GM21576 (cell line): ENCODE measurements around the gene GGT7.

ENCODE experiments used
- ATAC-seq: cut with Tn5 transposase; IDR thresholded peaks from one replicate; pipeline ENCODE4 v1.9.1; 2021; ENCODE audit warnings: mild to moderate bottlenecking, moderate library complexity; ENCODE audit not compliant: unreplicated experiment

Gene GGT7

GRCh38 chr20:34797012-34797995, 75.4 kb downstream of the GGT7 start:
- no peak for ATAC-seq
